GM21447 (cell line): ENCODE measurements around the gene CIROP.

Source experiments
- ATAC-seq: cut with Tn5 transposase; IDR thresholded peaks from one replicate; pipeline ENCODE4 v1.9.1; 2021; ENCODE audit not compliant: unreplicated experiment

CIROP gene

GRCh38 chr14:23130871-23131270 lies 26.1 kb upstream of the CIROP start:
- no peak for ATAC-seq

DNA sequence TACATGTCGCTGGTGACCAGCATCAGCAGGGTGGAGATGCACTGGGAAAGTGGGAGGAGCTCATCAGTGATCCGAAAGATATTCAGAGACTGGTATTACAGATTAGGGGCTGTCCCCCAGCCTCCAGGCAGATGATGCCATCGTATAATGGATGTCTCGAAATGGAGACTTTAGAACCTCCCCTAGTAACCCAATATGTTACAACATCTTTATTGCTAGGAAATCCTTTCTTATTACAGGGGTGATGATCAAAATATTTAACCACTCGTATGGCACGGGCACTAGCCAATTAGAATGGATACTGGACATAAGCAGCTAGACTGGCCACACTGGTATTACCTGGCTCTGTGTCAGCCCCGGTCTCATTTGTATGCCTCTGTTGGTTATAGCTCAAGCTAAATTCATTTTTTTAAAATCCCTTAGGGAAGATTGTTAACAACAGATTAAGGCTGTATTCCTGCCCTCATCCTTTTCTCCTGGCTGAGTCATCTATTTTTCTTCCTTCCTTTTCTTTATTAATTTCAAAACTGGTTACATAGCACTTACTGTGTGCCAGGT lies 25.0 kb upstream of the CIROP start:
- ATAC-seq, result no peak

DNA sequence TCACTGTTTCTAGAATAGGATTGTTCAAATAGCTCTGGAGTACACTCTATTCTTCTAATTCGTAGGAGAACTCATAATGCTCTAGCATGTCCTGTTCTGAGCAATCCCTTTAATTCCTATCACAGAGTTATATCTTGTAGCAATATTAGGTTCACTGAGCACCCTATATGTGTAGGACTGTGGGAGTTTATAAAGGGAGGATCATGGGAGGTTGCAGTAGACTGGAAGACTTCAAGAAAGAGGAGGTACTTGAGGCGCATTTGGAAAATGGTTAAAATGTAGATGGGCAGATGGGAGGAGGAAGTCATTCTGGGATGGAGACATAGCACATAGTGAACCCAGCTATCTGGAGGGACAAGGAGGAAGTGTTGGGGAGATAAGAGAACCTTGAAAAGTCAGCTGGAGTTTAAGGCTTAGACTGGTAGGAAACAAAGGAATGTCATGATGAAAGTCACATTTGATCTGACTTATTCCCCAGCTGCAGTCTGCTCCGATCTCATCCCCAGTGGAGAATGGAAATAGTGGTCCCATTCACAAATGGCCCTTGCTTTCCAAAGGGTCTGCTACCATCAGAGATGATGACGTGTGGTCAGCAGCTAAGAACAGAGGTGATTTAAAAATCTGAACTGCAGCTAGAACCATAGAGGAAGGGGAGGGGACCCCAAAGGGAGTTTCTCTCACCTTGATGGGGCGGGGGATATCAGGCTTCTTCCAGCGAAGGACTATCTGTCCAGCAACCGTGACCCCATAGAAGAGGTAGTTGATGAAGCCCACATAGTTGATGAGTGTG lies 24.4 kb upstream of the CIROP start:
- no peak for ATAC-seq

- no peak for ATAC-seq
These were observed 23.1 kb upstream of the CIROP start for GRCh38 chr14:23127861-23128260.

- ATAC-seq, result no peak
These were observed 21.9 kb upstream of the CIROP start for GRCh38 chr14:23126548-23127278.

GRCh38 chr14:23125933-23126524 lies 21.2 kb upstream of the CIROP start:
- ATAC-seq, result no peak

- no peak for ATAC-seq
These were observed 20.2 kb upstream of the CIROP start for GRCh38 chr14:23125011-23125410.

GRCh38 chr14:23124337-23124954 lies 19.7 kb upstream of the CIROP start:
- no peak for ATAC-seq

GRCh38 chr14:23123419-23123818 lies 18.6 kb upstream of the CIROP start:
- ATAC-seq, result no peak

- ATAC-seq, result no peak
These were observed 17.3 kb upstream of the CIROP start for GRCh38 chr14:23122086-23122485.

- peak; percentile 73 for ATAC-seq
These were observed 16.6 kb upstream of the CIROP start for GRCh38 chr14:23121361-23121771.

DNA sequence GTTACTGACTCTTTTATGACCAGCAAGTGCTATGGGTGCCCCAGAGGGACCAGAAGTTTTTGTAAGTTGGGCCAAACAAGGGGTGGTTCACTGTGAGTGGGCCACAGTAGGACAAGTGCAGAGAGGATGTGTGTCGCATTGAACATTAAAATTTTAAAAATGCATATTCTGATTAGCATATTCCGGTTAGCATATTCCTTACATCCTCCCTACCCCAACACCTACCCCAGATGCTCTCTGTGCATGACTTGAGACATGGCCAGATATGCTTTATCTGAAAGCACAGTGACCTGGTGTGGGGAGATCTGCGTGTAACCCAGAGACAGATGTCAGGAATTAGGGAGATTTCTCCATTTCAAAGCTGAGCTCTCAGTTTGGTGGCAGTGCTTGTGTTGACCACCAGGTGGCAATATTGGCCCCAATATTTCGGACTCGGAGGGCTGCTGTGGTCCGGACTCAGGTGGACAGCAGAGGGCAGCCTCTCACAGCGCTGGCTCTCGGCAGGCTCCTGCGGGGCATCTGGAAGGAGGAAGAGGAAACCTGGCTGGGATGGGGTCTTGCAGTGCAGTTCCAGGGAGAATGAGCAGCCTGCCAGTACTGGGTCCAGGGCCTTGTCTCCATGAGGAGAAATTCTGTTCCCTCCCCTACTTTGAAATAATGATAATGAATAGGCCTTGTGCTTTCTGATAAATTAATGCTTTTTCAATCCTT lies 15.9 kb upstream of the CIROP start:
- ATAC-seq, result peak; percentile 71

DNA sequence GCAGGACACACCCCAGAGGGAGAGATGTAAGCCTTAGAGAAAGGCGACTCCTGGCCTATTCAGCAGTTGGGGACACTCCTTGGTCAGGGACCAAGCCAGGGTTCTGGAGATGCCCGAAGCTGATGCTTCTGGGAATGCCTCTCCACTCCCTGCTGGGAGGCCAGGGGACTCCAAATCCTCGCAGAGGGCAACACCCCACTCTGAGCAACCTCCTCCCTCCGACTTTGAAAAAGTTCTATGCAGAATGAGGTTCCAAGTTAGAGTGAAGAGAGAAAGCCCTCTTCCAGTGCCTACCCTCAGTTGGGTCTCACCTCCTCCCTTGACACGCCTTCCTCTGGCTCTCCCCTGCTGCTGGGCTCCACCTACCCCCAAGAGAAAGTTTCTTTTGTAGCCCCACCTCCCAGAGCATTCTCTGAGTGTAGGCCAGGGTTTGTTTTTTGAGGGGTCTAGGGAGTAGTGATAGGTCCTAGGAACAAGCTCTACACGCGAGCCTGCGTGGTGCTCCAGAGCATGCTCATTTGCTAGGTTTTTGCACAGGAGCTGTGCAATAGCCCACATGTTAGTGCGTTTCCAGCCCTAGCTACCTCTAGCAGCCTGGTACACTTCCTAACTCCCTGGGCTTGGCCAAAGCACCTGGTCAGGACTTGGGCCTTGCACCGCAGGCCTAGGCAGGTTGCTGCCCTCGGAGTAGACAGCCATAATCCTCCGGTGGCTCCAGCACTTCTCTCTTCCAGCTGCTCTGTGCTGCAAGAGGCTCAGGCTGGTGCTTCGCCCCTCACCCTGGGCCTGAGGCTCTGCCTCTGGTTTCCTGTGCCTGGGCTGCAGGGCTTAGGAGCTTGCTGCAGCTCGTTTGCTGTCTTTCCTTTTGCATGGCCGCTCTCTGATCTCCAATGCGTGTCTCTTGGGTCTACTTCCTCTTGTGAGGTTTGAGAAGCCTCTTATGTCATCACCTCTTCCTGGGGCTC lies 14.9 kb upstream of the CIROP start:
- no peak for ATAC-seq

DNA sequence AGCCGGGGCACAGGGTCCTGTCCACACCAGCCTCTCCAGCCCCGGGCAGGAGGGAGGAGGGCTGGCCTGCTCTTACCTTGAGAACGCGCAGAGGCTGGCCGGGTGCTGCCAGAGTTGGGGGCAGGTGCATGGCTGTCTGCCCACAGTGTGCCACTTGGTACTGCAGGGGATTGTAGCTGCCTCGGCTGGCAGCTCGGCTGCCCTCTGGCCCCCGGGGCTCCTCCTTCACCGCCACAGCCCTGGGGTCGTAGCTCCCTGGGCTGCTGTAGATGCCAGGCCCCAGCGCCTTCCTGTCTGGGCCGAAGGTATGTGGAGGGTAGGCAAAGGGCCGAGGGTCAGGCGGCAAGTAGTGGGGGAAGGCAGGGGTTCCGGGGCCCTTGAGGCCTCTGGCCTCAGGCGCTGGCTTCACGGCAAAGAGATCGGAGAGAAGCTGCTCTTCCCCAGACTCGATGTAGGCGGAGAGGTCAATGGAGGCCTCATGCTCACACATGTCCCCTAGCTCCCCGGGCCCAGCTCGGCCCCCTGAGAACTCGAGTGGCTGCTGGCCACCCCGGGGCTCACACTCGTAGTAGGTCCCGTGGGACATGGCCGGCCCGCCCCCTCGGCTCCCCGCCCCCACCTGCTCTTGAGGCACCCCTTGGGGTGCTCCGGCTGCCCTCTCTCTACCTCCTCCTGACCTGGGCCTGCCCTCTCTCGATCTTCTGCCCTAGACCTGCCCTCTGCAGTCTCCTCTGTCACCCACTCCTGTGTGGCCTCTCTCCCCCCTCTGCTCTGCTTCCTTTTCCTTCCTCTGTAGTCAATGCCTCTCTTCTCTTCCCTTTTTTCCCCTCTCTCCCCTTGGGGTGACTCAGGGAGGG lies 13.9 kb upstream of the CIROP start, which contains the start of gene CEBPE:
Gene CEBPE (minus strand): TSS at position 750 of the 857 bp plus-strand sequence. CDS start 164 bp downstream, at position 586.
- ATAC-seq, result no peak

- ATAC-seq, result no peak
These were observed 12.7 kb upstream of the CIROP start for GRCh38 chr14:23117371-23118020.

DNA sequence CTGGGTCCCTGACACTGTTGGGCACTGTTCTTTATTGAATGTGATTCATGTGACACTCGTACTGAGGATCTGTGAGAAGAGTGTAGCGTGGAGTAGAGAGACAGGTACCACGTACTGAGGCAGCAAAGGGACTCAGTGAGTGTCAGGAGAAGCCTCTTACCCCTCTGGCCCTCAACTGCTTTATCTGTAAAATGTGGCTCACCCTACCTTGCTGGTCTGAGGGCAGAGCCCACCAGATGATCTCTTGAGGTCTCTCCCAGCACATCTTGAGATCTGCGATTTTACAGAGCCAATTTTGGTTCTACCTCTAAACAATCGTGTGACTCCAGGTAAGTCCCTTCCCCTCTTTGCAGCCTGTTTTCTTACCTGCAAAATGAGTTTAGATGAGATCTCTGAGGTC lies 11.1 kb upstream of the CIROP start:
- no peak for ATAC-seq

DNA sequence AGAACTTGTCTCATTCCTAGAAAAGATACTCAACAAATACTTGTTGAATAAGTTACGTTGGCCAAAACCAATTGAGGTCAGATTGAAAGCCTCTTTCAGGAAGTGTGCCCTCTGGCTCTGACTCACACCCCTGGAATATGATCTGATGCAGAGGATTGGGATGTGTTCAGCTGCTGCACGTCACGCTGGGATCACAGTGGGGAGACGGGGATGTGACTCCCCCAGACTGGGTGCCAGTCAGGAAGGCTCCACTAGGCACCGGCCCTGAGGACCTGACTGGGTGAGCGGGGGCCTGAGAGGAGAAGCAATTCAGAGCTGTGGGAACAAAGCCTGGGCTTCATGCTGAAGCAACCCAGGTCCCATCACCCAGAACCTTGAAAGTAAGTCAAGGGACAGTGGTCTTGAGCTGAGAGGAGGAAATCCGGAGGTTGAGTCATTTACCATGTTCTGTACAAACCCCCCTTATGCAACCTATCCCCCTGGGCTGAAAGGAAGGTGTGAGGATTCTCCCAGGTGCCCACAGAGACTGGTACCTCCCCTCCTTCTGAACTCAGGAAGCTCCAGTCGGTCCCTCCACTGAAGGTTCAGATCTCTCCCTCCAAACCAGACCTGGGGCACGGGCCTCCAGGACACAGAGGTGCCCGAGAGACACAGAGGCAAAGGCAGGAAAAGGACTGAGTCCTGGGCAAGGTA lies 10.4 kb upstream of the CIROP start:
- no peak for ATAC-seq
